Ovary (tissue), 9 donors: ENCODE data around the gene ASB16. TPM values are rescaled to one million over a fixed set of nuclear protein-coding genes. Genes with fewer than 3 reads are reported as not detected.
A peak's percentile ranks its signal among the peaks of the same experiment; 100 is the strongest.

Source experiments
- DNase-seq, 5 donors: peaks; one replicate each; pipeline ENCODE4 v3.0.0-alpha.2; 2019 to 2020
- H3K27ac ChIP-seq, 2 donors: fragments of 200-600 bp; one replicate each; pipeline versions ENCODE4 v1.5.1 to v1.8.0; 2019 to 2022
- H3K27me3 ChIP-seq: fragments of 200-600 bp; one replicate; pipeline ENCODE4 v1.8.0; 2022
- H3K36me3 ChIP-seq: fragments of 200-600 bp; sonication (generic); one replicate; pipeline ENCODE4 v1.5.1; 2019
- H3K4me1 ChIP-seq: one replicate; pipeline ENCODE4 v1.8.1; 2013; ENCODE audit warnings: mild to moderate bottlenecking, moderate library complexity; ENCODE audit not compliant: insufficient read depth
- H3K4me3 ChIP-seq: fragments of 200-600 bp; sonication (generic); one replicate; pipeline ENCODE4 v1.5.1; 2017
- H3K9me3 ChIP-seq, 2 donors: fragments of 200-600 bp in 1 of 2; sonication (generic) in 1 of 2; one replicate each; pipeline versions ENCODE4 v1.5.1 to v1.8.1; 2013 to 2019; ENCODE audit warnings: mild to moderate bottlenecking in 1 of 2, moderate library complexity in 1 of 2
- CTCF ChIP-seq, 3 donors: fragments of 450-650 bp in 2 of 3; fragments of 200-600 bp in 1 of 3; IDR thresholded peaks; one replicate each; pipeline versions ENCODE4 v1.5.1 to v1.8.0; 2016 to 2022; ENCODE audit warnings: antibody characterized with exemption in 3 of 3, mild to moderate bottlenecking in 1 of 3
- POLR2A ChIP-seq: fragments of 450-650 bp; IDR thresholded peaks from one replicate; pipeline ENCODE4 v1.6.1; 2017; ENCODE audit warnings: antibody characterized with exemption, mild to moderate bottlenecking, moderate library complexity
- WGBS, 3 donors: extraction: QIAGEN DNeasy Blood & Tissue Kit in 1 of 3; methylation state at CpG; one replicate each; pipeline versions ENCODE4 v1.1.5 to v1.1.7; 2013 to 2017; 5-methylcytosine and 5-hydroxymethylcytosine counted together
- intact Hi-C, 4 donors: fragments of 100-400 bp; cut with DNase I; formaldehyde crosslinking; loops; one replicate each; pipeline versions ENCODE4 v1.11.0 to v1.15.1; 2022 to 2023
- microRNA-seq, 3 donors: library from miRNA; unstranded; fragments of <30 nt; microRNA quantifications; one replicate each; pipeline versions ENCODE4 to v1.2.0, GENCODE V29; 2019 to 2020
- polyA plus RNA-seq, 2 donors: library from polyadenylated mRNA; stranded (reverse); fragments of 200-250 nt in 1 of 2; fragments of 350-450 nt in 1 of 2; fragmentation: Illumina TruSeq in 1 of 2; extraction: RNeasy Lipid Tissue Mini Kit (QIAGEN cat#74804) in 1 of 2; gene quantifications; one replicate each; pipeline ENCODE4 v1.2.3, GENCODE V29; 2013 to 2014
- small RNA-seq: library from RNA; depleted of rRNA; stranded (forward); fragments of <200 nt; gene quantifications from one replicate; pipeline ENCODE3, GENCODE V24; 2016
- total RNA-seq, 7 donors: library from RNA; depleted of rRNA in 2 of 7; stranded (reverse); fragments of >200 nt in 2 of 7; fragmentation: NEBNext Ultra II Directional in 3 of 7; extraction: Animal tissue kit (Norgen Biotek cat#: 25700) in 3 of 7; gene quantifications; one replicate each; pipeline versions ENCODE4 v1.1.0 to v1.2.4, GENCODE V29; 2016 to 2023
- donor health status: DM: no; HTN: no; CAD: no; lungs with moderate emphysema.
- donor health status: DM: no; HTN: no; CAD: no.
- donor health status: Bipolar disorder and iron deficiency.
- donor health status: DM: yes; HTN: yes; CAD: no.
- donor health status: DM: no; HTN: no; CAD: no.
- donor health status: DM: yes; HTN: yes; CAD: no.

The ASB16 gene
- total and polyA plus RNA-seq, 9 donors, result 0.10 to 1.8 (median 0.98) TPM; not detected in 1

- no peaks in the 10 kb centered on the region for H3K9me3 ChIP-seq
- H3K27me3 ChIP-seq, result no peaks in the 10 kb centered on the region
- peak in 4 of 5 donors; percentile 25 to 64 (median 50) for DNase-seq
- no peak overlapping the region for H3K4me3 ChIP-seq
- intact Hi-C loops, result loop anchor here in 1 of 4 donors (5.0 kb wide), 2 partner anchors 84 to 104 kb away; partner anchors contain the start of gene RUNDC3A
- H3K36me3 ChIP-seq, result no peaks in the 10 kb centered on the region
- TF ChIP-seq CTCF (IDR thresholded peaks at IDR 0.05) (no peak), POLR2A (no peak)
- H3K4me1 ChIP-seq, result peaks cover 8% of the 10 kb centered on the region
- peak overlapping the region; percentile 32 to 99 for H3K27ac ChIP-seq
- WGBS, 3 donors, result 24 to 29% (median 24%) methylated on average over 7 of the region's 7 CpGs
These were observed 53.1 kb downstream of the ASB16 start for GRCh38 chr17:44223541-44224071.

Small RNAs within 50 kb of the gene (microRNA-seq; reads per million reads assigned to microRNA genes)
- gene MIR6782, result 0 to 0.32 (median 0) reads per million in 3 donors

Small RNAs within 50 kb of the gene (small RNA-seq; reads per million reads assigned to genes)
- gene MIR6782, result not detected
- gene RNU6-131P, result not detected

Other genes starting within 250 kb of the ASB16 start
- not detected for gene PPY, start 228.2 kb upstream of the ASB16 start, total RNA-seq
- not detected for gene PPY, start 228.2 kb upstream of the ASB16 start, polyA plus RNA-seq
- gene PYY, start 216.8 kb upstream of the ASB16 start, total RNA-seq, result 1 to 10 TPM in 1 of 7 donors, under 1 TPM in 1, not detected in 5; 0.69 to 1.1 TPM
- under 1 TPM in 1 of 2 donors, not detected in 1; 0.18 TPM for gene PYY, start 216.8 kb upstream of the ASB16 start, polyA plus RNA-seq
- 1 to 10 TPM in 5 of 7 donors, under 1 TPM in 2; 0.33 to 1.6 (median 1.3) TPM for gene NAGS, start 166.1 kb upstream of the ASB16 start, total RNA-seq
- 1 to 10 TPM in 1 of 2 donors, under 1 TPM in 1; 0.42 to 1.7 TPM for gene NAGS, start 166.1 kb upstream of the ASB16 start, polyA plus RNA-seq
- gene TMEM101, start 155.7 kb upstream of the ASB16 start, total RNA-seq, result 10 to 100 TPM; 19.9 to 35.3 (median 23.5) TPM
- gene TMEM101, start 155.7 kb upstream of the ASB16 start, polyA plus RNA-seq, result 10 to 100 TPM; 20.5 to 32.3 TPM
- gene LSM12, start 104.0 kb upstream of the ASB16 start, total RNA-seq, result 10 to 100 TPM; 21.3 to 54.6 (median 37.1) TPM
- gene LSM12, start 104.0 kb upstream of the ASB16 start, polyA plus RNA-seq, result 10 to 100 TPM; 17.1 to 29.2 TPM
- gene G6PC3, start 100.0 kb upstream of the ASB16 start, total RNA-seq, result 10 to 100 TPM; 14.4 to 56.7 (median 36.2) TPM
- 10 to 100 TPM; 37.1 to 49.1 TPM for gene G6PC3, start 100.0 kb upstream of the ASB16 start, polyA plus RNA-seq
- 10 to 100 TPM; 35.1 to 97.6 (median 67.2) TPM for gene HDAC5, start 47.1 kb upstream of the ASB16 start, total RNA-seq
- gene HDAC5, start 47.1 kb upstream of the ASB16 start, polyA plus RNA-seq, result 10 to 100 TPM; 11.4 to 75.8 TPM
- gene HROB, start 28.8 kb upstream of the ASB16 start, total RNA-seq, result 1 to 10 TPM in 3 of 7 donors, under 1 TPM in 4; 0.86 to 6.3 (median 0.97) TPM
- 1 to 10 TPM; 1.0 TPM for gene HROB, start 28.8 kb upstream of the ASB16 start, polyA plus RNA-seq
- 10 to 100 TPM; 18.7 to 37.0 (median 28.6) TPM for gene TMUB2, start 16.3 kb downstream of the ASB16 start, total RNA-seq
- gene TMUB2, start 16.3 kb downstream of the ASB16 start, polyA plus RNA-seq, result 10 to 100 TPM; 22.5 to 36.8 TPM
- gene ATXN7L3, start 29.2 kb downstream of the ASB16 start, total RNA-seq, result 10 to 100 TPM; 25.3 to 97.4 (median 72.6) TPM
- 10 to 100 TPM; 33.6 to 45.1 TPM for gene ATXN7L3, start 29.2 kb downstream of the ASB16 start, polyA plus RNA-seq
- 100 to 1,000 TPM in 1 of 7 donors, 10 to 100 TPM in 6; 29.6 to 128 (median 81.5) TPM for gene UBTF, start 49.0 kb downstream of the ASB16 start, total RNA-seq
- gene UBTF, start 49.0 kb downstream of the ASB16 start, polyA plus RNA-seq, result 10 to 100 TPM; 44.1 to 85.1 TPM
- gene SLC4A1, start 97.4 kb downstream of the ASB16 start, total RNA-seq, result 1 to 10 TPM in 1 of 7 donors, under 1 TPM in 3, not detected in 3; 0.08 to 3.2 (median 0.35) TPM
- gene SLC4A1, start 97.4 kb downstream of the ASB16 start, polyA plus RNA-seq, result not detected
- 1 to 10 TPM in 3 of 7 donors, under 1 TPM in 4; 0.24 to 5.4 (median 0.69) TPM for gene RUNDC3A, start 137.9 kb downstream of the ASB16 start, total RNA-seq
- 1 to 10 TPM; 1.9 to 2.1 TPM for gene RUNDC3A, start 137.9 kb downstream of the ASB16 start, polyA plus RNA-seq
- 100 to 1,000 TPM in 1 of 7 donors, 10 to 100 TPM in 6; 47.7 to 111 (median 64.0) TPM for gene SLC25A39, start 154.1 kb downstream of the ASB16 start, total RNA-seq
- 10 to 100 TPM; 15.9 to 46.1 TPM for gene SLC25A39, start 154.1 kb downstream of the ASB16 start, polyA plus RNA-seq
- 100 to 1,000 TPM in 4 of 7 donors, 10 to 100 TPM in 3; 79.7 to 173 (median 112) TPM for gene GRN, start 174.6 kb downstream of the ASB16 start, total RNA-seq
- 10 to 100 TPM; 70.6 to 86.5 TPM for gene GRN, start 174.6 kb downstream of the ASB16 start, polyA plus RNA-seq
- gene FAM171A2, start 193.1 kb downstream of the ASB16 start, total RNA-seq, result 10 to 100 TPM in 6 of 7 donors, 1 to 10 TPM in 1; 8.5 to 23.7 (median 11.5) TPM
- gene FAM171A2, start 193.1 kb downstream of the ASB16 start, polyA plus RNA-seq, result 1 to 10 TPM in 1 of 2 donors, under 1 TPM in 1; 0.17 to 3.6 TPM
- gene ITGA2B, start 218.9 kb downstream of the ASB16 start, total RNA-seq, result 1 to 10 TPM in 6 of 7 donors, under 1 TPM in 1; 0.60 to 5.2 (median 2.2) TPM
- gene ITGA2B, start 218.9 kb downstream of the ASB16 start, polyA plus RNA-seq, result 1 to 10 TPM in 1 of 2 donors, under 1 TPM in 1; 0.88 to 1.6 TPM